BE2C (cell line): ENCODE measurements around the gene AP1S1.

Source experiments
- DNase-seq: peaks from one replicate; pipeline ENCODE4 v3.0.0-alpha.2; 2020
- H3K27me3 ChIP-seq: fragments of 250-450 bp; sonication (Bioruptor Pico); 2 replicates; pipeline ENCODE4 v1.5.1; 2020; ENCODE audit warnings: mild to moderate bottlenecking
- H3K36me3 ChIP-seq: fragments of 250-450 bp; sonication (Bioruptor Pico); 2 replicates; pipeline ENCODE4 v1.5.1; 2020; ENCODE audit warnings: mild to moderate bottlenecking
- H3K4me1 ChIP-seq: fragments of 250-450 bp; sonication (Bioruptor Pico); 2 replicates; pipeline ENCODE4 v1.5.1; 2020
- H3K4me3 ChIP-seq: 2 replicates; pipeline ENCODE4 v1.5.1; 2011; ENCODE audit warnings: low read depth, low read length
- H3K9me3 ChIP-seq: fragments of 250-450 bp; sonication (Bioruptor Pico); 2 replicates; pipeline ENCODE4 v1.5.1; 2020
- CTCF ChIP-seq: IDR thresholded peaks from 2 replicates; pipeline ENCODE4 v1.5.1; 2012; ENCODE audit warnings: mild to moderate bottlenecking, low read depth, low read length

AP1S1 gene

GRCh38 chr7:101174322-101174854, 20.1 kb downstream of the AP1S1 start:
- TF ChIP-seq CTCF = no peak
- peaks cover 37% of the 10 kb centered on the region for H3K27me3 ChIP-seq
- no peak for DNase-seq

GRCh38 chr7:101175664-101176063, 21.4 kb downstream of the AP1S1 start:
- no peaks in the 10 kb centered on the region for H3K36me3 ChIP-seq
- H3K4me1 ChIP-seq = peaks cover 5% of the 10 kb centered on the region
- H3K9me3 ChIP-seq = no peaks in the 10 kb centered on the region
- peaks cover 40% of the 10 kb centered on the region for H3K27me3 ChIP-seq
- H3K4me3 ChIP-seq = no peak overlapping the region
- no peak for DNase-seq
- no peak for TF ChIP-seq CTCF

More at GRCh38 chr7:101174322-101174854, 20.1 kb downstream of the AP1S1 start:
- Histone ChIP-seq H3K9me3 (no peaks in the 10 kb centered on the region), H3K4me1 (peaks cover 6% of the 10 kb centered on the region), H3K36me3 (no peaks in the 10 kb centered on the region), H3K4me3 (no peak overlapping the region)

DNA sequence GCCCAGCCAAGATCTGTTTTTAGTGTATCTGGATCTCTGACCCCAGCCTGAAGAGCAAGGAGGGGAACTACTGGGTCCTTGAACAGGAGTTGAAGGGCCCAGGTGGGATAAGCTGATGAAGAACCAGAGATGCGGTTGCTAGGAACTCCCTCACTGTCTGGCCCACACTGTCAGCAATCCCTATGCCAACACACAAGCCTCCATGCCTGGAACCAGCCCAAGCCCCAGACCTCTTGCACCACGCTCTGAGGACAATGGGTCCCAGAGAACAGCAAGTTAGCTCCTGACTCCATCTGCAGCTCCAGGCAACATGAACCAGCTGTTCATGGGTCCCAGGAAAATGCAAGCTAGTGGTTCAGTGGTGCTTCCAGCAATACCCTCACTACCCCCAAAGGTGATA, 23.4 kb downstream of the AP1S1 start:
- Histone ChIP-seq H3K4me3 (no peak overlapping the region), H3K27me3 (peaks cover 24% of the 10 kb centered on the region), H3K36me3 (no peaks in the 10 kb centered on the region), H3K9me3 (no peaks in the 10 kb centered on the region), H3K4me1 (peaks cover 8% of the 10 kb centered on the region)
- DNase-seq = no peak
- TF ChIP-seq CTCF = no peak

DNA sequence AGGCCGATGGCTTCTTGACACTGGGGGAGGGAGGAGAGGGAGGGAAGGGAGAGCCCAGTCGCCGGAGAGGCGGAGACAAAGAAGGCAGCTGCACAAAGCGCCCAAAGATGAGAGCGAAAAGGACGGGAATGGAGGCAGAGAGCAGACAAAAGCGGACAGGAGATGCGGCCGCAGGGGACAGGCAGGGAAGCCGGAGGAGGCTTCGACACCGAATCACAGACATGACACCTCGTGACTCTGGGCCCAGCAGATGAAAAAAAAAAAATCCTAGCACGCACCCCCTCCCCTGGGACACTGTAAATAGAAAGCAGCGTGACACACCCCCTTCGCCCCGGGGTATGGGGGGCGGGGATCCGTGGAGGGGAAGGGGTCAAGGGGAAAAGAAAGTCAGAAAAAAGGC, 24.8 kb downstream of the AP1S1 start:
- no peak for TF ChIP-seq CTCF
- Histone ChIP-seq H3K4me1 (peaks cover 8% of the 10 kb centered on the region), H3K4me3 (peak overlapping the region; percentile 33), H3K9me3 (no peaks in the 10 kb centered on the region), H3K36me3 (no peaks in the 10 kb centered on the region), H3K27me3 (peaks cover 15% of the 10 kb centered on the region)
- DNase-seq = peak; percentile 33

DNA sequence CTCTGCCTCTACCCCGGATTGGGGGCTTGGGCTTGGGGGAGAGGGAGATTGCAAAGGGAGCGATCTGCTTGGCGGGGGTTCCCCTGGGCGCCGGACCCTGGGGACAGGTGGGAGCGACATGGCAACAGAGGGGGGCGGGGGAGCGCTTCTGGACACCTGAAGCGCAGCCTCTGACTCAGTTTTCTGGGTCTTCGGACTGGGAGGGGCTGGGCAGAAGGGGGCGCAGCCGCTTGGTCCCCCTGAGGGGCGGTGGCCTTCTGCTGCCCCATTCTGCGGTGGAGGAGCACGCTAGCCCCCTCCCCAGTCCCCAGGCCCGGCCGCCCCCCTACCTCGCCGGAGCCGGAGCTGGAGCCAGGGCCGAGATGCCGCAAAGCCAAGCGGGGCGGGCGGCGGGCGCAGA, 25.4 kb downstream of the AP1S1 start:
- H3K4me3 ChIP-seq = peak overlapping the region; percentile 33
- no peaks in the 10 kb centered on the region for H3K9me3 ChIP-seq
- no peak for DNase-seq
- no peak for TF ChIP-seq CTCF
- H3K4me1 ChIP-seq = peaks cover 8% of the 10 kb centered on the region
- H3K27me3 ChIP-seq = peaks cover 15% of the 10 kb centered on the region
- no peaks in the 10 kb centered on the region for H3K36me3 ChIP-seq

GRCh38 chr7:101180130-101180755, 26.0 kb downstream of the AP1S1 start, which contains the start of gene NAT16:
Gene NAT16 (minus strand): TSS chr7:101180293. CDS start chr7:101174807, 5,486 bp downstream.
- Histone ChIP-seq H3K4me1 (peaks cover 8% of the 10 kb centered on the region), H3K36me3 (no peaks in the 10 kb centered on the region), H3K4me3 (peak within 1 kb of the TSS; percentile 33), H3K9me3 (no peaks in the 10 kb centered on the region), H3K27me3 (peaks cover 15% of the 10 kb centered on the region)
- TF ChIP-seq CTCF = no peak
- DNase-seq = no peak
